GM23338 (cell line): ENCODE results near the gene ARHGAP32.

ENCODE experiments used
- CTCF ChIP-seq, 2 experiments: fragments of 200-600 bp in 1 of 2; sonication (generic) in 1 of 2; conservative IDR thresholded peaks; 2 replicates each; pipeline versions ENCODE4 v1.5.1 to v1.6.1; 2016 to 2017; ENCODE audit warnings: antibody characterized with exemption in 2 of 2, low read depth in 2 of 2, mild to moderate bottlenecking in 2 of 2, moderate library complexity in 1 of 2
- EZH2 ChIP-seq: fragments of 200-600 bp; sonication (generic); IDR thresholded peaks from one replicate; pipeline ENCODE4 v1.8.0; 2017; ENCODE audit warnings: antibody characterized with exemption, mild to moderate bottlenecking, low read depth; ENCODE audit not compliant: unreplicated experiment
- EZH2phosphoT487 ChIP-seq: fragments of 200-600 bp; sonication (generic); IDR thresholded peaks from one replicate; pipeline ENCODE4 v1.8.1; 2018; ENCODE audit warnings: antibody characterized with exemption; ENCODE audit not compliant: unreplicated experiment
- POLR2AphosphoS5 ChIP-seq: IDR thresholded peaks from 2 replicates; pipeline ENCODE4 v1.6.1; 2016; ENCODE audit warnings: antibody characterized with exemption, low read depth

DNA sequence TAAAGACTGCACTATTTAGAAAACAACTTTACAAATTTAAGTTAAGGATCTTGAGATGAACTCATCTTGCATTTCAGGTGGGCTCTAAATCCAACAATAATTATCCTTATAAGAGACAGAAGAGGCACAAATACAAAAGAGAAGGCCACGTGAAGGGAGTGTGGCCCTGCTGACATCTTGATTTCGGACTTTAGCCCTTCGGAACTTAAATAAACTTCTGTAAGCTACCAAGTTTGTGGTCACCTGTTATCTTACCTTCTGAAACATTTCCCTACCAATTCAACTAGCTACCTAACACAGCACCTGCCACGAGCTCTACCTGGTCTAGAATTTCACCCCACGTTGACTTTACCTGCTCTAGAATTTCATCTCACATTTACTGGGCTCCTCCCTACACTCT, 42.9 kb upstream of the ARHGAP32 start:
- TF ChIP-seq EZH2 (no peak), EZH2phosphoT487 (no peak), CTCF (conservative IDR thresholded peaks at IDR 0.05; ENCODE audit: low read depth in 2 of 2) (no peak), POLR2AphosphoS5 (no peak)
